ENCODE results near the gene ATP2A1. TPM values are rescaled to one million over a fixed set of nuclear protein-coding genes. Genes with fewer than 3 reads are reported as not detected.

ATP2A1 gene
- total and polyA plus RNA-seq, 2 experiments from 2014 or later = 2.6 TPM

GRCh38 chr16:28917095-28917494 lies 38.8 kb downstream of the ATP2A1 start:
- no peak for DNase-seq (ENCODE audit: low read depth in 1 of 2, low spot score in 1 of 2)
- no peak for TF ChIP-seq CTCF (IDR thresholded peaks at IDR 0.05; ENCODE audit: low read depth, low read length)
- H3K9me3 ChIP-seq (ENCODE audit: low read depth) = no peaks in the 10 kb centered on the region
- no peaks in the 10 kb centered on the region for H3K27me3 ChIP-seq
- H3K27ac ChIP-seq = no peak overlapping the region
- no peak overlapping the region for H3K4me3 ChIP-seq
- H3K4me1 ChIP-seq (ENCODE audit: low read depth) = no peaks in the 10 kb centered on the region
- peaks cover 11% of the 10 kb centered on the region for H3K36me3 ChIP-seq

- Histone ChIP-seq H3K4me3 (no peak overlapping the region), H3K4me1 (ENCODE audit: low read depth) (peaks cover 4% of the 10 kb centered on the region), H3K36me3 (peaks cover 11% of the 10 kb centered on the region), H3K9me3 (ENCODE audit: low read depth) (no peaks in the 10 kb centered on the region), H3K27ac (no peak overlapping the region), H3K27me3 (no peaks in the 10 kb centered on the region)
- TF ChIP-seq CTCF (IDR thresholded peaks at IDR 0.05; ENCODE audit: low read depth, low read length) = no peak
- no peak for DNase-seq (ENCODE audit: low read depth in 1 of 2, low spot score in 1 of 2)
Observed at GRCh38 chr16:28918698-28919097, 40.4 kb downstream of the ATP2A1 start.

- H3K27me3 ChIP-seq = no peaks in the 10 kb centered on the region
- TF ChIP-seq CTCF (IDR thresholded peaks at IDR 0.05; ENCODE audit: low read depth, low read length) = no peak
- no peaks in the 10 kb centered on the region for H3K9me3 ChIP-seq (ENCODE audit: low read depth)
- H3K4me1 ChIP-seq (ENCODE audit: low read depth) = peaks cover 19% of the 10 kb centered on the region
- H3K4me3 ChIP-seq = no peak overlapping the region
- no peak for DNase-seq (ENCODE audit: low read depth in 1 of 2, low spot score in 1 of 2)
- H3K27ac ChIP-seq = peak overlapping the region; percentile 79
- peaks cover 7% of the 10 kb centered on the region for H3K36me3 ChIP-seq
Observed at GRCh38 chr16:28923231-28923587, 44.9 kb downstream of the ATP2A1 start.

GRCh38 chr16:28923652-28924398 lies 45.5 kb downstream of the ATP2A1 start:
- no peak for TF ChIP-seq CTCF (IDR thresholded peaks at IDR 0.05; ENCODE audit: low read depth, low read length)
- H3K27me3 ChIP-seq = no peaks in the 10 kb centered on the region
- H3K9me3 ChIP-seq (ENCODE audit: low read depth) = no peaks in the 10 kb centered on the region
- H3K4me1 ChIP-seq (ENCODE audit: low read depth) = peaks cover 19% of the 10 kb centered on the region
- H3K27ac ChIP-seq = peak overlapping the region; percentile 79
- H3K4me3 ChIP-seq = peak overlapping the region; percentile 87
- peak in 1 of 2 donors; percentile 34 for DNase-seq (ENCODE audit: low read depth in 1 of 2, low spot score in 1 of 2)
- peaks cover 5% of the 10 kb centered on the region for H3K36me3 ChIP-seq

GRCh38 chr16:28924399-28924761 lies 46.1 kb downstream of the ATP2A1 start:
- H3K4me1 ChIP-seq (ENCODE audit: low read depth) = peaks cover 19% of the 10 kb centered on the region
- H3K27ac ChIP-seq = peak overlapping the region; percentile 79
- peak overlapping the region; percentile 87 for H3K4me3 ChIP-seq
- no peaks in the 10 kb centered on the region for H3K9me3 ChIP-seq (ENCODE audit: low read depth)
- DNase-seq (ENCODE audit: low read depth in 1 of 2, low spot score in 1 of 2) = no peak
- no peaks in the 10 kb centered on the region for H3K36me3 ChIP-seq
- TF ChIP-seq CTCF (IDR thresholded peaks at IDR 0.05; ENCODE audit: low read depth, low read length) = no peak
- H3K27me3 ChIP-seq = no peaks in the 10 kb centered on the region

Measured in cardiac muscle cell (in vitro differentiated cells and primary cell).